ENCODE results near the gene FAM170B. TPM values are rescaled to one million over a fixed set of nuclear protein-coding genes. Genes with fewer than 3 reads are reported as not detected.

Gene FAM170B
- total RNA-seq, 1 experiment from 2014 or later, result not detected

GRCh38 chr10:49152663-49153062 is 18.8 kb upstream of the FAM170B start:
- Histone ChIP-seq H3K9me2 (ENCODE audit: insufficient read depth) (no peaks in the 10 kb centered on the region), H3K4me2 (no peak overlapping the region), H3K4me3 (no peak overlapping the region), H3K36me3 (ENCODE audit: low read depth) (no peaks in the 10 kb centered on the region), H3K27ac (no peak overlapping the region), H3K4me1 (replicated peaks; ENCODE audit: insufficient read depth) (no peaks in the 10 kb centered on the region), H2AFZ (no peak overlapping the region), H4K20me1 (ENCODE audit: insufficient read depth) (no peaks in the 10 kb centered on the region), H3K27me3 (ENCODE audit: insufficient read depth, low read depth) (peaks cover 28% of the 10 kb centered on the region; the same call in 1 of the 2 replicates), H3F3A (ENCODE audit: insufficient read depth, low read depth) (no peaks in the 10 kb centered on the region; the same call in 1 of the 2 replicates), H3K79me2 (ENCODE audit: low read depth) (no peaks in the 10 kb centered on the region), H3K9me3 (ENCODE audit: insufficient read depth, low read depth) (no peaks in the 10 kb centered on the region)
- ChIA-PET POLR2A (ENCODE audit: unreplicated experiment) (no interaction called here), CTCF (no interaction called here)
- TF ChIP-seq CTCF (conservative IDR thresholded peaks at IDR 0.05) (no peak), EZH2 (IDR thresholded peaks at IDR 0.05; ENCODE audit: low read depth) (no peak)
- intact Hi-C loops (cut with micrococcal nuclease; ENCODE audit: unreplicated experiment), result no loop called here
- DNase-seq, result no peak
- BruUV-seq (replicated peaks), result no TSS peak

DNA sequence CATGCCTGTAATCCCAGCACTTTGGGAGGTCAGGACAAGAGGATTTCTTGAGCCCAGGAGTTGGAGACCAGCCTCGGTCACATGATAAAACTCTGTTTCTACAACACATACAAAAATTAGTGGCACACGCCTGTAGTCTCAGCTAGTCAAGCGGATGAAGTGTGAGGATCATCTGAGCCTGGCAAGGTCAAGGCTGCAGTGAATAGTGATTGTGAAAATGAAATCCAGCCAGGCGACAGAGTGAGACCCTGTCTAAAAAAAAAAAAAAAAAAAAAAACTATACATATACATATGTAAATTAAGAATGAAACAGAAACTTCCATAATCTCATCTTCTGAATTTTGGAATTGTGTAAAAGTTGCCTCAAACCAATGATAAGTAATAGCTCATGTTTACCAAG is 18.2 kb upstream of the FAM170B start:
- H3K9me2 ChIP-seq (ENCODE audit: insufficient read depth), result no peaks in the 10 kb centered on the region
- H2AFZ ChIP-seq, result no peak overlapping the region
- TF ChIP-seq CTCF (conservative IDR thresholded peaks at IDR 0.05), result no peak
- no peak for TF ChIP-seq EZH2 (IDR thresholded peaks at IDR 0.05; ENCODE audit: low read depth)
- no peak overlapping the region for H3K4me3 ChIP-seq
- H4K20me1 ChIP-seq (ENCODE audit: insufficient read depth), result no peaks in the 10 kb centered on the region
- no peaks in the 10 kb centered on the region for H3K36me3 ChIP-seq (ENCODE audit: low read depth)
- CTCF ChIA-PET, result no interaction called here
- no peak overlapping the region for H3K4me2 ChIP-seq
- BruUV-seq (replicated peaks), result no TSS peak
- no peaks in the 10 kb centered on the region; the same call in 1 of the 2 replicates for H3F3A ChIP-seq (ENCODE audit: insufficient read depth, low read depth)
- intact Hi-C loops (cut with micrococcal nuclease; ENCODE audit: unreplicated experiment), result no loop called here
- H3K27me3 ChIP-seq (ENCODE audit: insufficient read depth, low read depth), result peaks cover 28% of the 10 kb centered on the region; the same call in 1 of the 2 replicates
- H3K27ac ChIP-seq, result no peak overlapping the region
- H3K79me2 ChIP-seq (ENCODE audit: low read depth), result no peaks in the 10 kb centered on the region
- H3K9me3 ChIP-seq (ENCODE audit: insufficient read depth, low read depth), result no peaks in the 10 kb centered on the region
- no peak for DNase-seq
- no peaks in the 10 kb centered on the region for H3K4me1 ChIP-seq (replicated peaks; ENCODE audit: insufficient read depth)
- POLR2A ChIA-PET (ENCODE audit: unreplicated experiment), result no interaction called here

DNA sequence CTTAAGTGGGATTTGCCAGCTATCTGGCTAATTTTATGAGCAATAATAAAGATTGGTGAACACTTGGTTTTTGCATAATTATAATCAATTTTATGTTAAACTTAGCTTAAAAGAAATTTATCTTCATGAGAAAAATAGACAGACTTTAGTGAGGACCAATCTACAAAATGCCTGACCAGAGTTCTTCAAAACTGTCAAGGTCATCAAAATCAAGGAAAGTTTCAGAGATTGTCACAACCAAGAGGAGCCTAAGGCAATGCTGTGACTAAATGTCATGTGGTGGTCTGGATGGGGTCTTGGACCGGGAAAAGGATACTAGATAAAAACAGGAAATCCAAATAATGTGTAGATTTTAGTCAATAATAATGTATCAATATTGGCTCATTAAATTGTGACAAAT is 17.7 kb upstream of the FAM170B start:
- intact Hi-C loops (cut with micrococcal nuclease; ENCODE audit: unreplicated experiment), result no loop called here
- Histone ChIP-seq H3K4me2 (no peak overlapping the region), H3K4me3 (no peak overlapping the region), H3K79me2 (ENCODE audit: low read depth) (no peaks in the 10 kb centered on the region), H4K20me1 (ENCODE audit: insufficient read depth) (no peaks in the 10 kb centered on the region), H3K9me3 (ENCODE audit: insufficient read depth, low read depth) (no peaks in the 10 kb centered on the region), H2AFZ (no peak overlapping the region), H3K27me3 (ENCODE audit: insufficient read depth, low read depth) (peaks cover 28% of the 10 kb centered on the region; the same call in 1 of the 2 replicates), H3K4me1 (replicated peaks; ENCODE audit: insufficient read depth) (no peaks in the 10 kb centered on the region), H3K27ac (no peak overlapping the region), H3F3A (ENCODE audit: insufficient read depth, low read depth) (no peaks in the 10 kb centered on the region; the same call in 1 of the 2 replicates), H3K36me3 (ENCODE audit: low read depth) (no peaks in the 10 kb centered on the region), H3K9me2 (ENCODE audit: insufficient read depth) (no peaks in the 10 kb centered on the region)
- CTCF ChIA-PET, result no interaction called here
- POLR2A ChIA-PET (ENCODE audit: unreplicated experiment), result no interaction called here
- TF ChIP-seq CTCF (conservative IDR thresholded peaks at IDR 0.05) (no peak), EZH2 (IDR thresholded peaks at IDR 0.05; ENCODE audit: low read depth) (no peak)
- no TSS peak for BruUV-seq (replicated peaks)
- no peak for DNase-seq
